Neural progenitor cell (in vitro differentiated cells): ENCODE results near the gene ESYT2. TPM values are rescaled to one million over a fixed set of nuclear protein-coding genes. Genes with fewer than 3 reads are reported as not detected.

Experiments
- DNase-seq: peaks from one replicate; pipeline ENCODE4 v3.0.0-alpha.2; 2016; ENCODE audit warnings: low spot score
- H2AFZ ChIP-seq: fragments of 200-600 bp; sonication (generic); replicated peaks from 2 replicates; pipeline ENCODE4 v1.6.1; 2016; ENCODE audit warnings: antibody characterized with exemption
- H3F3A ChIP-seq: fragments of 200-600 bp; sonication (generic); 2 replicates; pipeline ENCODE4 v1.6.1; 2016; ENCODE audit warnings: antibody characterized with exemption, low read depth
- H3K27ac ChIP-seq: fragments of 200-600 bp; sonication (generic); 2 replicates; pipeline ENCODE4 v1.5.1; 2016; ENCODE audit warnings: mild to moderate bottlenecking
- H3K27me3 ChIP-seq: fragments of 200-600 bp; sonication (generic); 2 replicates; pipeline ENCODE4 v1.6.1; 2016; ENCODE audit warnings: mild to moderate bottlenecking, moderate library complexity
- H3K36me3 ChIP-seq: fragments of 200-600 bp; sonication (generic); 2 replicates; pipeline ENCODE4 v1.5.1; 2016
- H3K4me1 ChIP-seq: fragments of 200-600 bp; sonication (generic); 2 replicates; pipeline ENCODE4 v1.6.1; 2016; ENCODE audit warnings: mixed run types
- H3K4me2 ChIP-seq: fragments of 200-600 bp; sonication (generic); 2 replicates; pipeline ENCODE4 v1.6.1; 2016
- H3K4me3 ChIP-seq: fragments of 200-600 bp; sonication (generic); 2 replicates; pipeline ENCODE4 v1.5.1; 2016
- H3K79me2 ChIP-seq: fragments of 200-600 bp; sonication (generic); 2 replicates; pipeline ENCODE4 v1.6.1; 2016; ENCODE audit warnings: low read depth
- H3K9ac ChIP-seq: fragments of 200-600 bp; sonication (generic); 2 replicates; pipeline ENCODE4 v1.6.1; 2016
- H3K9me3 ChIP-seq: fragments of 200-600 bp; sonication (generic); 2 replicates; pipeline ENCODE4 v1.5.1; 2016; ENCODE audit warnings: low read depth
- H4K20me1 ChIP-seq: fragments of 200-600 bp; sonication (generic); 2 replicates; pipeline ENCODE4 v1.6.1; 2016; ENCODE audit warnings: low read depth
- H3K27ac Mint-ChIP-seq: 3 replicates; pipeline ENCODE4 v1.8.0; 2021; ENCODE audit warnings: mixed read lengths
- H3K27me3 Mint-ChIP-seq: 2 replicates; pipeline ENCODE4 v1.8.0; 2022; ENCODE audit warnings: low read depth, mild to moderate bottlenecking, inconsistent platforms, moderate library complexity, mixed read lengths; ENCODE audit not compliant: insufficient read depth
- H3K36me3 Mint-ChIP-seq: 3 replicates; pipeline ENCODE4 v1.8.0; 2021; ENCODE audit warnings: mixed read lengths
- H3K4me1 Mint-ChIP-seq: 3 replicates; pipeline ENCODE4 v1.8.0; 2021; ENCODE audit warnings: mixed read lengths
- H3K4me3 Mint-ChIP-seq: 3 replicates; pipeline ENCODE4 v1.8.0; 2021; ENCODE audit warnings: mild to moderate bottlenecking, moderate library complexity, mixed read lengths
- H3K9me3 Mint-ChIP-seq: 3 replicates; pipeline ENCODE4 v1.8.0; 2020; ENCODE audit warnings: mixed read lengths
- EZH2 ChIP-seq: fragments of 200-600 bp; sonication (generic); IDR thresholded peaks from 2 replicates; pipeline ENCODE4 v1.6.1; 2017; ENCODE audit warnings: antibody characterized with exemption, mild to moderate bottlenecking, moderate library complexity
- EZH2phosphoT487 ChIP-seq: fragments of 200-600 bp; sonication (generic); IDR thresholded peaks from 2 replicates; pipeline ENCODE4 v1.6.1; 2017; ENCODE audit warnings: antibody characterized with exemption
- total RNA-seq: library from RNA; depleted of rRNA; stranded (reverse); fragments of >200 nt; gene quantifications from 2 replicates; pipeline ENCODE4 v1.2.3, GENCODE V29; 2015; ENCODE audit warnings: low replicate concordance
- TF ChIP-seq, protein P1 (sequence below): fragments of 200-600 bp; sonication (generic); IDR thresholded peaks from 2 replicates; pipeline ENCODE4 v1.5.1; 2017; ENCODE audit warnings: antibody characterized with exemption, mild to moderate bottlenecking

Gene ESYT2
- total RNA-seq, 1 donor from 2014 or later: 33.4 TPM

DNA sequence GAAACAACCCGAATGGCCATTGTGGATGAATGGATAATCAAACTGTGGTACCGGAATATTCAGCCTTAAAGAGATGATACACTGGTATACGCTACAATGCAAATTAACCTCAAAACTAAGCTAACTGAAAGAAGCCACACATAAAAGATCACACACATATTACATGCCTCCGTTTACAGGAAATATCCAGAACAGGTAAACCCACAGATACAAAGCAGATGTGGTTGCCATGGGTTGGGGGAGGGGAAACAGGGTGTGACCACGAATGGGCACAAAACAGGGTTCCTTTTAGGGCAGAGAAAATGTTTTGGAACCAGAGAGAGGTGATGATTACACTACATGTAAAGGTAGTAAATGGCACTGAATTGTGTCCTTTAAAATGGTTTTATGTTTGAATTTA, 16.6 kb downstream of the ESYT2 start:
- no peaks in the 10 kb centered on the region for H3K36me3 ChIP-seq
- H2AFZ ChIP-seq: no peak overlapping the region
- no peaks in the 10 kb centered on the region for H4K20me1 ChIP-seq
- DNase-seq: no peak
- Mint-ChIP-seq H3K9me3 (peaks cover 3% of the 10 kb centered on the region), H3K4me1 (peaks cover 21% of the 10 kb centered on the region), H3K27ac (no peak overlapping the region), H3K27me3 (no peaks in the 10 kb centered on the region), H3K4me3 (no peak overlapping the region), H3K36me3 (peaks cover 12% of the 10 kb centered on the region)
- no peak overlapping the region for H3K4me3 ChIP-seq
- peaks cover 89% of the 10 kb centered on the region for H3K79me2 ChIP-seq
- H3F3A ChIP-seq: peaks cover 15% of the 10 kb centered on the region
- H3K9ac ChIP-seq: no peak overlapping the region
- no peak for TF ChIP-seq EZH2phosphoT487
- TF ChIP-seq EZH2: no peak
- TF ChIP-seq, protein P1, sequence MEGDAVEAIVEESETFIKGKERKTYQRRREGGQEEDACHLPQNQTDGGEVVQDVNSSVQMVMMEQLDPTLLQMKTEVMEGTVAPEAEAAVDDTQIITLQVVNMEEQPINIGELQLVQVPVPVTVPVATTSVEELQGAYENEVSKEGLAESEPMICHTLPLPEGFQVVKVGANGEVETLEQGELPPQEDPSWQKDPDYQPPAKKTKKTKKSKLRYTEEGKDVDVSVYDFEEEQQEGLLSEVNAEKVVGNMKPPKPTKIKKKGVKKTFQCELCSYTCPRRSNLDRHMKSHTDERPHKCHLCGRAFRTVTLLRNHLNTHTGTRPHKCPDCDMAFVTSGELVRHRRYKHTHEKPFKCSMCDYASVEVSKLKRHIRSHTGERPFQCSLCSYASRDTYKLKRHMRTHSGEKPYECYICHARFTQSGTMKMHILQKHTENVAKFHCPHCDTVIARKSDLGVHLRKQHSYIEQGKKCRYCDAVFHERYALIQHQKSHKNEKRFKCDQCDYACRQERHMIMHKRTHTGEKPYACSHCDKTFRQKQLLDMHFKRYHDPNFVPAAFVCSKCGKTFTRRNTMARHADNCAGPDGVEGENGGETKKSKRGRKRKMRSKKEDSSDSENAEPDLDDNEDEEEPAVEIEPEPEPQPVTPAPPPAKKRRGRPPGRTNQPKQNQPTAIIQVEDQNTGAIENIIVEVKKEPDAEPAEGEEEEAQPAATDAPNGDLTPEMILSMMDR: no peak
- H3K27me3 ChIP-seq: no peaks in the 10 kb centered on the region
- no peaks in the 10 kb centered on the region for H3K9me3 ChIP-seq
- H3K27ac ChIP-seq: no peak overlapping the region
- no peak overlapping the region for H3K4me2 ChIP-seq
- peaks cover 25% of the 10 kb centered on the region for H3K4me1 ChIP-seq

DNA sequence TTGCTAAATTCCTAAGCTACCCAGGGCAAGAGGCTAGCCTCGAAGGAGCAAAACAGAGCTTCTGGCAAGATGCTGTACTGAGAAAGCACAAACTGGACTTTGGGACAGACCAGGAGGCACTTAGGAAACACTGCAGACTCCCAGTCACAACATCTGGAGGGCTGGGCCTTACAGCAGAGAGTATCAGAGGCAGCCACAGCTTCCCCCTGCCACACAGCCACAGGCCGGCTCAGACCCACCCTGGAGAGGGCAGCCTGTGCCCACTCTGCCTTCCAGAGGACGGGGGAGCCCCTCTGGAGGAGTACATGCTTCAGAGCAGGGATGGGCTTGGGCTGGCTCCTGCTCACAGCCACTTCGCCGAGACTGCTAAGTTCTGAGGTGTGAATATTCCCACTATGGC, 17.4 kb downstream of the ESYT2 start:
- Histone ChIP-seq H3K27ac (no peak overlapping the region), H3K9me3 (no peaks in the 10 kb centered on the region), H3K9ac (no peak overlapping the region), H3K4me1 (peaks cover 25% of the 10 kb centered on the region), H4K20me1 (no peaks in the 10 kb centered on the region), H2AFZ (no peak overlapping the region), H3K4me3 (no peak overlapping the region), H3K27me3 (no peaks in the 10 kb centered on the region), H3K4me2 (no peak overlapping the region), H3K79me2 (peaks cover 88% of the 10 kb centered on the region), H3F3A (peaks cover 15% of the 10 kb centered on the region), H3K36me3 (no peaks in the 10 kb centered on the region)
- H3K27ac Mint-ChIP-seq: no peak overlapping the region
- peak; percentile 5 for DNase-seq
- no peaks in the 10 kb centered on the region for H3K27me3 Mint-ChIP-seq
- peaks cover 12% of the 10 kb centered on the region for H3K36me3 Mint-ChIP-seq
- peaks cover 21% of the 10 kb centered on the region for H3K4me1 Mint-ChIP-seq
- TF ChIP-seq EZH2 (no peak), EZH2phosphoT487 (no peak)
- TF ChIP-seq, protein P1: no peak
- no peak overlapping the region for H3K4me3 Mint-ChIP-seq
- peaks cover 3% of the 10 kb centered on the region for H3K9me3 Mint-ChIP-seq

DNA sequence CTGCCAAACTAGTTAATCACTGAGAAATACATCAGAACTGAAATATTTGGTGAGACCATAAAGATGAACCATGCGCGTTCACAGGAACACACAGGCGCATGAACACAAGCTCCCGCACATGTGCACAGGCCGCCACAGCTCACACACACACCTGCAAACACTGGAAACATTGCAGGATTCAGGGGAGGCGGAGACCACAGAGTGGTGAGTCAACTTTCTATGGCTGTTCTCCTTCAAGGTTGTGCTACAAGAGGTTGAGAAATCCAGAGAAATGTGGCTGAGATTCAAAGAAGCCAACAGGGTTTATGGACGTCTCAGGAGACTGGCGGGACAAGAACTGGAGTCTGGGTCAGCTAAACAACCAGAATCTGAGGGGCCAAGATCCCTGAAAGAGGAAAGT, 17.8 kb downstream of the ESYT2 start:
- no peak overlapping the region for H3K4me3 Mint-ChIP-seq
- Histone ChIP-seq H4K20me1 (no peaks in the 10 kb centered on the region), H3K79me2 (peaks cover 87% of the 10 kb centered on the region), H3K27ac (no peak overlapping the region), H3K36me3 (no peaks in the 10 kb centered on the region), H3K9me3 (no peaks in the 10 kb centered on the region), H3F3A (peaks cover 12% of the 10 kb centered on the region), H3K27me3 (no peaks in the 10 kb centered on the region), H3K4me3 (no peak overlapping the region), H3K4me1 (peaks cover 21% of the 10 kb centered on the region), H2AFZ (no peak overlapping the region), H3K4me2 (no peak overlapping the region), H3K9ac (no peak overlapping the region)
- H3K27me3 Mint-ChIP-seq: no peaks in the 10 kb centered on the region
- peaks cover 3% of the 10 kb centered on the region for H3K9me3 Mint-ChIP-seq
- H3K4me1 Mint-ChIP-seq: peaks cover 18% of the 10 kb centered on the region
- TF ChIP-seq, protein P1: no peak
- TF ChIP-seq EZH2 (no peak), EZH2phosphoT487 (no peak)
- DNase-seq: no peak
- H3K36me3 Mint-ChIP-seq: peaks cover 12% of the 10 kb centered on the region
- H3K27ac Mint-ChIP-seq: no peak overlapping the region
